Naive B cell (primary cell): ENCODE measurements around the gene LILRB5. TPM values are rescaled to one million over a fixed set of nuclear protein-coding genes. Genes with fewer than 3 reads are reported as not detected.
"Not testable (repeated sequence)": the region's sequence is repeated elsewhere in the genome, so short reads cannot be mapped to it uniquely, and the experiment has no call there.

Experiments
- ATAC-seq, 2 donors: fragments of 150-1000 bp; cut with Tn5 transposase; 2 replicates each; pipeline ENCODE4 v1.10.0; 2021; ENCODE audit warnings: low read depth in 2 of 2, mild to moderate bottlenecking in 2 of 2, moderate library complexity in 2 of 2
- DNase-seq: peaks from one replicate; pipeline ENCODE4 v3.0.0; 2022
- H3K27ac Mint-ChIP-seq, 6 donors: one replicate each; pipeline ENCODE4 v1.8.0; 2020 to 2022; ENCODE audit warnings: mild to moderate bottlenecking in 6 of 6, mixed read lengths in 6 of 6, moderate library complexity in 5 of 6, inconsistent platforms in 2 of 6
- H3K27me3 Mint-ChIP-seq, 3 donors: one replicate each; pipeline ENCODE4 v1.8.0; 2021 to 2022; ENCODE audit warnings: mixed read lengths in 3 of 3, mild to moderate bottlenecking in 1 of 3
- H3K36me3 Mint-ChIP-seq, 2 donors: one replicate each; pipeline ENCODE4 v1.8.0; 2020 to 2022; ENCODE audit warnings: mixed read lengths in 2 of 2, inconsistent platforms in 1 of 2, mild to moderate bottlenecking in 1 of 2
- H3K4me1 Mint-ChIP-seq, 3 donors: one replicate each; pipeline ENCODE4 v1.8.0; 2020 to 2022; ENCODE audit warnings: mixed read lengths in 3 of 3, inconsistent platforms in 1 of 3, mild to moderate bottlenecking in 1 of 3, moderate library complexity in 1 of 3
- H3K4me3 Mint-ChIP-seq, 8 donors: one replicate each; pipeline ENCODE4 v1.8.0; 2020 to 2022; ENCODE audit warnings: mild to moderate bottlenecking in 8 of 8, mixed read lengths in 8 of 8, moderate library complexity in 8 of 8, inconsistent platforms in 2 of 8
- H3K9me3 Mint-ChIP-seq, 7 donors: one replicate each; pipeline ENCODE4 v1.8.0; 2020 to 2022; ENCODE audit warnings: mixed read lengths in 7 of 7, mild to moderate bottlenecking in 5 of 7, inconsistent platforms in 2 of 7, moderate library complexity in 1 of 7
- polyA plus RNA-seq, 6 donors: library from polyadenylated mRNA; unstranded; fragments of 300-500 nt; fragmentation: Illumina TruSeq; gene quantifications; one replicate each; pipeline ENCODE4 v1.2.3, GENCODE V29; 2021; ENCODE audit warnings: low read depth in 6 of 6

Gene LILRB5
- polyA plus RNA-seq, 6 donors from 2014 or later: not detected

DNA sequence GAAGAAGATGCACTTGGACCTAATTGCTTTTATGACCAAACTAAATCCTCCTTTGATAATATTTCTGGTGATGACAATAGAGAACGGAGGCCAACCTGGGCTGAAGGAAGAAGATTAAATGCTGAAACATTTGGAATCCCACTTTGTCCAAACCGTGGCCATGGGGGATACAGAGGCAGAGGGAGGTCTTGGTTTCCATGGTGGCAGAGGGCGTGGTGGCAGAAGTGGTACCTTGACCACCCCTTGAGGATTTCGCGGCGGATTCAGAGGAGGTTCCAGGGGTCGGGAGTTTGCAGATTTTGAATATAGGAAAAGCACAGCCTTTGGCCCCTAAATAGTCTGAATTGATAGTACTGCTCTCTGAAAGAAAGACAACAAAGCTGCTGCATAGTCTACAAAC, 27.0 kb downstream of the LILRB5 start:
- peaks cover 0 to 3% (median 0%) of the 10 kb centered on the region in 3 donors for H3K4me1 Mint-ChIP-seq
- peaks cover 0 to 6% (median 0%) of the 10 kb centered on the region in 7 donors for H3K9me3 Mint-ChIP-seq
- H3K27me3 Mint-ChIP-seq: peaks cover 45 to 61% (median 54%) of the 10 kb centered on the region in 3 donors
- DNase-seq (no peak), ATAC-seq (no peak)
- H3K36me3 Mint-ChIP-seq: no peaks in the 10 kb centered on the region
- H3K4me3 Mint-ChIP-seq: no peak overlapping the region
- no peak overlapping the region for H3K27ac Mint-ChIP-seq

DNA sequence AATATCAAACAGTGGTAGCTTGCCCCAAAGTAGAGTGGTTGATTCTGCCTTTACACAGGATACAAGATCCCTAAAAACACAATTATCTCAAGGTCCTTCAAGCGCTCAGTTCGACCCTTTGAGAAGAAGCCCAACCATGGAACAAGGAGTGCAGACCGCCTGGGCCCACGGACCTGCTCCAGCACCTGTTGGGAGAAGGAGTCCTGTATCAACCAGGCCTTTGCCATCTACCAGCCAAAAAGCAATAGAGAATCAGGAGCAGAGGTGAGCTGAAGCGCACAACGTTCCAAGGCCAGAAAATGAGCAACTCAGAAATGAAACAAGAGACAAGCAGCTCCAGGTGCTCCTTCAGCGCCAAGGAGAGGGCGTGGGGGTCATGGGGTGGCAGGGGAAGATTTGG, 27.9 kb downstream of the LILRB5 start:
- Mint-ChIP-seq H3K27ac (no peak overlapping the region), H3K27me3 (peaks cover 41 to 52% (median 45%) of the 10 kb centered on the region in 3 donors), H3K4me1 (peaks cover 0 to 3% (median 0%) of the 10 kb centered on the region in 3 donors), H3K9me3 (peaks cover 0 to 5% (median 0%) of the 10 kb centered on the region in 7 donors), H3K36me3 (no peaks in the 10 kb centered on the region), H3K4me3 (no peak overlapping the region)
- DNase-seq: no peak
- no peak for ATAC-seq

DNA sequence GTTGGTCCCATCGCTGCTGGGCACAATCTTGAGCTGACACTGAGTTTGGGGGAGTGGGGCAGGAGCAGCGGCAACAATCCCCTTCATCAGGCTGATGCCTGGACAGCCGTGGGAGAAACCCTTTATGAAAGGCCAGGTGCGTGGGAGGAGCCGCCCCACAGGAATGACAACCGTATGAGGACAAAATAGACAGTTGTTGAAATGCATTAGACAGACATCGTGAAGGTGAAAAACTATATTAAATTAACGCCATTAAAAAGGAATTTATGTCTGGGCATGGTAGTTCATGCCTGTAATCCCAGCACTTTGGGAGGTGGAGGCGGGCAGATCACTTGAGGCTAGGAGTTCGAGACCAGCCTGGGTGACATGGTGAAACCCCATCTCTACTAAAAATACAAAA, 32.5 kb downstream of the LILRB5 start:
- not testable (repeated sequence) for H3K9me3 Mint-ChIP-seq, ATAC-seq, DNase-seq, H3K36me3 Mint-ChIP-seq, H3K27ac Mint-ChIP-seq, H3K4me3 Mint-ChIP-seq, H3K4me1 Mint-ChIP-seq
- H3K27me3 Mint-ChIP-seq: peaks cover 26 to 39% (median 38%) of the 10 kb centered on the region in 3 donors

DNA sequence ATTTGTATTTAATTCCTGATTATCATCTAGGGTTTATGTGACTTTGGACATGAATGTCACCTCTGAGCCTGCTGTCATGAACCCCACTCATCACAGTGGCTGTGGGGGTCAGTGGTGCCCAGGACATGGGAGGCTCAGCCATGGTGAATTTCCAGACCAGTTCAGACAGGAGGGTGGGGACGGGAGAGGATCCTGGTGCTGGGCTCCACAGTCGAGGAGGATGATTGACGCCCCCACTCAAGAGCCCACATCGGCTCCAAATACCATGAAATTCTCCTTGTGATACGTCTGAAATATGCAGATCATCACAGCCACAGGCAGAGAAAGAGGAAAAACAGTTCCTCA, 33.2 kb downstream of the LILRB5 start:
- not testable (repeated sequence) for H3K9me3 Mint-ChIP-seq, H3K4me1 Mint-ChIP-seq, H3K36me3 Mint-ChIP-seq, H3K4me3 Mint-ChIP-seq, DNase-seq, H3K27ac Mint-ChIP-seq, ATAC-seq
- H3K27me3 Mint-ChIP-seq: peaks cover 20 to 33% (median 32%) of the 10 kb centered on the region in 3 donors

DNA sequence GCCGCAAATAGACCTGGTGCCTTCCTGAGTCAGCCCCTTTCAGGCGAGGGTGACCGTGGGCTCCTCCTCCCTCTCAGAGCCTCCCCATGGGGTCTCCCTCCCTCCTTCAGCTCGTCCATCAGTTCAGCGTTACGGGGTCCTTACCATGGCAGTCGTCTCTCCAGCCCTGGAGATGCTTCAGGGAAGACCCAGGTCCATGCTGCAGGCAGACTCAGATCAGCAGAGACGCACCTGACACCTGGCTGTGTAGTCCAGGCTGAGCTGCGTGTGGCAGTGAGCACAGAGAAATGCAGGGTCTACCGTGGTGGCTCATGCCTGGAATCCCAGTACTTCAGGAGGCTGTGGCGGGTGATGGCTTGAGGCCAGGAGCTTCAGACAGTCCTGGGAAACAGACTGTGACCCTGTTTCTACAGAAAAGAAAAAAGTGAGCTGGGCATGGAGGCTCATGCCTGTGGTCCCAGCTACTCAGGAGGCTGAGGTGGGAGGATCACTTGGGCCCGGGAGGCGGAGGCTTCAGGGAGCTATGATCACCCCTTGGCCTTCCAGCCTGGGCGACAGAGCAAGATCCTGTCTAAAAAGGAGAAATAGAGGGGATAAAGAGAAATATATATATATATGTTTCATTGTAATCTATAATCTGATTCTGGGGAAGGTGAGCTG, 33.7 kb downstream of the LILRB5 start:
- not testable (repeated sequence) for H3K4me1 Mint-ChIP-seq, H3K27ac Mint-ChIP-seq, H3K4me3 Mint-ChIP-seq, ATAC-seq, H3K36me3 Mint-ChIP-seq, H3K9me3 Mint-ChIP-seq, DNase-seq
- peaks cover 18 to 33% (median 29%) of the 10 kb centered on the region in 3 donors for H3K27me3 Mint-ChIP-seq

DNA sequence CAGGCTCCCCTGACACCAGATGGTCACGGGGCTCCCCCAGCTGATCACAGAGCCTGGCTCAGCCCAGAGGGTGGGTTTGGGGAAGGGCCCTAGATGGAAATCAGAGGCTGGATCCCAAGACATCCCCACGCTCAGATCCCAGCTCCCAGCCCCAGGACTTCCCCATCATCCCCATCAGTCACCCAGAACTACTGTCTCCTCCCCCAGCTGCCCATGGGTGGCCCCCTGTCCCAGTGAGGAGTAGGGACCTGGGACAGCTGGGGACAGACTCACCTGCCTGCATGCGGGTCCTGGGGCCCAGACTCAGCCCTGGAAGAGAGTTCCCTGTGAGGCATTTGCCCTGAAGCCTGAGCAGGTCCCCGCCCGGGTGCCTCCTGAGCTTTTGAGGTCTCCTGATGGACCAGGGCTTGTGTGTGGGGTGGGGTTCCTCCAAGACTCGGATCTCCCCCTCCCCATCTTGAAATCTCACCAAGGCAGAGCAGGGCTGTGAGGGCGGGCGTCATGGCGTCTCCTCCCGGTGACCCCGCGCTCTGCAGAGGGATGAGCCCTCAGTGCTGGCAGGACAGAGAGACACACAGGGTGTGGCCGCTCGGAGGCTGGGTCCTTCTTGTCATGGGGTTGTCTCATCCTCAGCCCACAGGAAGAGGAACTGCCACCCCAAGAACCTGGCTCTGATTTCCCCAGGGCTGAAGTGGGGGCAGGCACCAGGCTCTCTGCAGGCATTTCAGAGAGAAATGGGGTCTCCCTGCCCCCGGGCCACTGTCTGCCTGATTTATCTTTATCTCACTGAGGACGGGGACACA, 34.4 kb downstream of the LILRB5 start, which contains the start of gene LILRB3:
Gene LILRB3 (minus strand): TSS at position 534 of the 803 bp plus-strand sequence. CDS start 31 bp downstream, at position 503.
- not testable (repeated sequence) for H3K36me3 Mint-ChIP-seq, H3K9me3 Mint-ChIP-seq, H3K27ac Mint-ChIP-seq, H3K4me1 Mint-ChIP-seq, H3K4me3 Mint-ChIP-seq, DNase-seq, ATAC-seq
- peaks cover 13 to 33% (median 22%) of the 10 kb centered on the region in 3 donors for H3K27me3 Mint-ChIP-seq

DNA sequence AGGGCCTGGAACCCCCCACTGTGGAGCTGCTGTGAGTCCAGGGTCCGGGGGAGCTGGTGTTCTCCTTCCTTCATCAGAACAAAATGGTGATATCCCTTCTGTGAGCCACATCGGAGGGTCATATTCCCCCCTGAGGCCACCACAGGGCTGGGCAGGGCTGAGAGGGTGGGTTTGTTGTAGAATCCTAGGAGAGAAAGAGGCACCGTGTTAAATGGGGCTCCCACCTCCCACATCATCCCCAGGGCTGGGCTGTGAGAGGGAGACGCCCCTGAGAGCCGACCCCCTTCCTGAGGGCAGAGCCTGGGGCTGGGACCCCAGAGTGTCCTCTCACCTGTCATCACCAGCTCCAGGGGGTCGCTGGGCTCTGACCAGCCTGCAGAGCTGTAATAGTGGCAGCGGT, 35.1 kb downstream of the LILRB5 start:
- not testable (repeated sequence) for ATAC-seq, H3K27ac Mint-ChIP-seq, H3K9me3 Mint-ChIP-seq, H3K4me1 Mint-ChIP-seq, H3K36me3 Mint-ChIP-seq, H3K4me3 Mint-ChIP-seq, DNase-seq
- peaks cover 13 to 33% (median 22%) of the 10 kb centered on the region in 3 donors for H3K27me3 Mint-ChIP-seq

DNA sequence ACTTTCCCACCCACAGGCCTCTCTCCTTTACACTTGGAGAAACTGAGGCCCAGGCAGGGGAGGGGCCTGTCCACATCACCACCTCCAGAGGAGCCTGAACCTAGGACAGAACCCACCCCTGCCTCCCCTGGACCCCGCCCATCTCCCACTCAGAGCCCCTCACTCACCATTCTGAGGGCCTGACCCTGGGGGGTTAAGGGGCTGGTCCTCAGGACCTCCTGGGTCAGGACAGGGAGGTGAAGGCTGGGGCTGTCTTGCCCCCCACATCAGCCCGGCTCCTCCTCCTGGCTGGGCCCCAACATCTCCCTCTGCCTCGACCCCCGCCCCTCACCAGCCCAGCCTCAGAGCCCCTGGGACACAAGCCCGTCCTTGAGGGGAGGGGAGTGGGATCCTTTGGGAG, 37.4 kb downstream of the LILRB5 start:
- H3K9me3 Mint-ChIP-seq, DNase-seq, H3K27ac Mint-ChIP-seq: not testable (repeated sequence)

DNA sequence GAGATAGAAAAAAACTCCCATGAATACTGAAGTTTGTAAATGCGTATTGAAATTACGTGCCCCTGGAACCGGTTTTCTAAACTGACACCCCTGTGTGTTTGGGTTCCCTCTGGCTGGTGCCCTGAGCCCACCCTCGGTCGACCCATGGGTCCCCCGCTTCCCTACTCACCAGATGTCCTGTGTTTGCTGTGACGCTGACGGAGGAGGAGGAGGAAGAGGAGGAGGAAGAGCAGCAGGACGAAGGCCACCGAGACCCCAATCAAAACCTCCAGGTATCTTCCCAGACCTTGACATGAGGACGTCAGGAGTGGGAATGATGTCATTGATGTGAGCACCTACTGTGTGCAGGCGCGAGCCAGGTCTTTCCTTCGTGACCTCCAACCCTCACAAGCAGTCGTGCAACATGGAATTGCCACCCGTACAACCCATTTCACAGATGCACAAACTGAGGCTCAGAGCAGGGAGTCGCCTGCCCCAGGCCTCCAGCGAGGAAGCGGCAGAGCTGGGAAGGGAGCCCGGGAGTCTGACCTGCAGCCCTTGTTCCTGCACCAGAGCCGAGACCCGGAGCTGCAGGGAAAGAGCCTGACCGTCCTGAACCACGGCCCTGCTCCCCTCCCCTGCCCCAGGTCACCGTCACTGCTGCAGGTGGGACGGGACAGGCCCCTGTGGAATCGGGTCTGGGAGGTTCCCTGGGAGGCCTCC, 38.0 kb downstream of the LILRB5 start:
- DNase-seq: no peak
- peaks cover 0 to 4% (median 0%) of the 10 kb centered on the region in 7 donors for H3K9me3 Mint-ChIP-seq
- H3K36me3 Mint-ChIP-seq: no peaks in the 10 kb centered on the region
- peaks cover 7 to 25% (median 22%) of the 10 kb centered on the region in 3 donors for H3K27me3 Mint-ChIP-seq
- H3K4me1 Mint-ChIP-seq: peaks cover 0 to 6% (median 3%) of the 10 kb centered on the region in 3 donors
- no peak overlapping the region for H3K4me3 Mint-ChIP-seq
- H3K27ac Mint-ChIP-seq: peak overlapping the region in 1 of 6 donors; percentile 82
- no peak for ATAC-seq

More for the DNA sequence above, 37.4 kb downstream of the LILRB5 start:
- ATAC-seq, H3K4me1 Mint-ChIP-seq, H3K4me3 Mint-ChIP-seq, H3K36me3 Mint-ChIP-seq: not testable (repeated sequence)
- H3K27me3 Mint-ChIP-seq: peaks cover 7 to 26% (median 22%) of the 10 kb centered on the region in 3 donors

DNA sequence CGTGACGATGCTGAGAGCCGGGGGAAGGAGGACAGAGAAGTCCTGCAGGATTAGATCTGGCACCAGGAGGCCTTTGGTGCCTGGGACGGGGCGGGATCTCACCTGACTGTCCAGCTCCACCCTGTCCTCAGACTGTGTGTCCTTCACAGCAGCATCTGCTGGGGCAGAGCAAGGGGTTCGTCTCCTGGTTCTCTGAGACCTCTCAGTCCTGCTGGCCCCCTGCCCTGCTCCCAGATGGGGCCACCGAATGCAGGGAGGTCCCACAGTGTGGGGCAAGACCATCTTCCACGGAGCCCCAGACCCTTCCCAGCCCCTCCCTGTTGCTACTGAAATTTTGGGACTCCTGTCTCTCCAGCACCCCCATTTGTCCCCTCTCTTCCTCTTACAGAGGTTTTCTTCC, 38.8 kb downstream of the LILRB5 start:
- DNase-seq: no peak
- peaks cover 0 to 4% (median 0%) of the 10 kb centered on the region in 7 donors for H3K9me3 Mint-ChIP-seq
- no peak for ATAC-seq
- peaks cover 3 to 17% (median 13%) of the 10 kb centered on the region in 3 donors for H3K27me3 Mint-ChIP-seq
- H3K4me1 Mint-ChIP-seq: peaks cover 0 to 5% (median 0%) of the 10 kb centered on the region in 3 donors
- H3K36me3 Mint-ChIP-seq: no peaks in the 10 kb centered on the region
- H3K4me3 Mint-ChIP-seq: no peak overlapping the region
- no peak overlapping the region for H3K27ac Mint-ChIP-seq

DNA sequence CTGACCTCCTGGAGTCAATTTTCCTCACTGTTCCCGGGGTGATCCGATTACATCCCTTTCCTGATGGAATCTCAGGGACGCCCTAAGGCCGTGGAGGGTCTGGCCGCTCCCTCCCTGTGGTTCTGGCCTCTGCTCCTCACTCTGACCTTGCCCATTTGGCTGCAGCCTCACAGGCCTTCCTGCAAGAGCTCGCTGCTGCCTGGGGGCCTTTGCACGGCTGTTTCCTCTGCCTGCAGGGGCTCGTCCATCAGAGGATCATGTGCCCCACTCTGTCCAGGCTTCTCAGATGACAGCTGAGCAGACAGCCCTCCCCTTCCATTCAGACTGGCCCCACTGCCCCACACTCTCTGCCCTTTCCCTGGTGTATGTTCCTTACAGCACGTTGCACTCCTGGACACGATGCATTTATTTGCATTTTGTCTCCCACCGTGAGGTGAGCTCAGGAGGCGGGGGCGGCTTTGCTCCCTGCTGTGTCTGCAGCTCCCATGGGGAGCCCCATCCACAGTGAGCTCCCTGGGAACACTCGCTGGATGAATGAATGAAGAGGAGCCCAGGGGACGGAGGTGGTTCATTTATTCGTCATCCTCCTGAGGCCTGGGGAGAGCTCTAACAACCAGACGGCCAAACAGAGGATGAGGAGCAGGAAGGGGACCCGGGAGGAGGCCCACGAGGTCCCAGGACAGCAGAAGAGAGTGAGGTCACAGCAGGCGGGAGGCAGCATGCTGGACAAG, 39.4 kb downstream of the LILRB5 start:
- H3K27me3 Mint-ChIP-seq: peaks cover 3 to 11% (median 8%) of the 10 kb centered on the region in 3 donors
- not testable (repeated sequence) for H3K36me3 Mint-ChIP-seq, H3K9me3 Mint-ChIP-seq, H3K27ac Mint-ChIP-seq, ATAC-seq, H3K4me3 Mint-ChIP-seq, H3K4me1 Mint-ChIP-seq, DNase-seq

DNA sequence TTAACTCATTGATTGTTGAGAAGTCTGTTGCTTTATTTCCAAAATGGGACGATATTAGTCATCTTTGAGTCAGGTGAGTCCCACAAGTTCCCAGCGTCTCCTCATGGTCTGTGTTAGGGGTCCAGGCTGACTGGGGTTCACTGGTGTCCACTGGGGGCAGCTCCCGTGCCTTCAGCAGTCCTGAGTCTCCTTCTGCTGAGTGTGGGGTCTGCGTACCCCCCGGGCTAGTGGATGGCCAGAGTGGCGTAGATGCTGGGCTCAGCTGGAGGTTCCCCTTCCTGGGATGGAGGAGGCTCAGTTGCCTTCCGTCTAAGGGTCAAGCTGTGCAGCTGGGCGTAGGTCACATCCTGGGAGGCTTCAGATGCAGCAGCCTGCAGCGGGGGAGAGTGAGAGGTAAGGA, 40.2 kb downstream of the LILRB5 start:
- Mint-ChIP-seq H3K36me3 (no peaks in the 10 kb centered on the region), H3K9me3 (peaks cover 0 to 4% (median 0%) of the 10 kb centered on the region in 7 donors), H3K27ac (peak overlapping the region in 1 of 6 donors; percentile 51), H3K4me3 (no peak overlapping the region), H3K4me1 (peaks cover 0 to 3% (median 2%) of the 10 kb centered on the region in 3 donors), H3K27me3 (peaks cover 3 to 8% (median 6%) of the 10 kb centered on the region in 3 donors)
- DNase-seq: no peak
- no peak for ATAC-seq

DNA sequence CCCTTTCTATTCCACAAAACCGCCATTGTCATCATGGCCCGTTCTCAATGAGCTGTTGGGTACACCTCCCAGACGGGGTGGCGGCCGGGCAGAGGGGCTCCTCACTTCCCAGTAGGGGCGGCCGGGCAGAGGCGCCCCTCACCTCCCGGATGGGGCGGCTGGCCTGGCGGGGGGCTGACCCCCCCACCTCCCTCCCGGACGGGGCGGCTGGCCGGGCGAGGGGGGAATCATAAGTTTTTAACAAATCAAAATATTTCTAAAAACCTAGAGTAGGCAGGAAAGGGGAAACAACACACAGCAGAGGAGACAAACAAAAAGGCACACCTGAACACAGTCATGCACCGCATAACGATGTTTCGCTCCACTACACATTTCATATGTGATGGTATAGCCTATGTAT, 42.3 kb downstream of the LILRB5 start:
- H3K27ac Mint-ChIP-seq, H3K4me3 Mint-ChIP-seq, DNase-seq, H3K36me3 Mint-ChIP-seq, ATAC-seq, H3K27me3 Mint-ChIP-seq, H3K9me3 Mint-ChIP-seq: not testable (repeated sequence)
- H3K4me1 Mint-ChIP-seq: peaks cover 11 to 20% (median 12%) of the 10 kb centered on the region in 3 donors
